ENCODE measurements around the gene SPSB3.

Gene SPSB3

GRCh38 chr16:1822801-1823200 is 40.4 kb upstream of the SPSB3 start:
- Histone ChIP-seq H3K9me3 (ENCODE audit: control insufficient read depth, low read length) (no peaks in the 10 kb centered on the region), H3K27ac (ENCODE audit: low read depth, low read length, severe bottlenecking) (no peak overlapping the region), H3K4me1 (ENCODE audit: control insufficient read depth, insufficient read depth, low read length, poor library complexity, severe bottlenecking) (no peaks in the 10 kb centered on the region), H3K4me3 (ENCODE audit: extremely low read depth, insufficient read depth, low read length, poor library complexity, severe bottlenecking) (no peak overlapping the region), H3K36me3 (ENCODE audit: control insufficient read depth, insufficient read depth, low read length) (peaks cover 23% of the 10 kb centered on the region)
- WGBS, 2 experiments (ENCODE audit: insufficient coverage in 2 of 2) = 93 to 99% methylated on average over 13 to 14 of the region's 16 CpGs

- H3K4me1 ChIP-seq (ENCODE audit: control insufficient read depth, insufficient read depth, low read length, poor library complexity, severe bottlenecking) = no peaks in the 10 kb centered on the region
- H3K27ac ChIP-seq (ENCODE audit: low read depth, low read length, severe bottlenecking) = no peak overlapping the region
- WGBS, 2 experiments (ENCODE audit: insufficient coverage in 2 of 2) = 95 to 98% methylated on average over 19 of the region's 24 CpGs
- no peaks in the 10 kb centered on the region for H3K9me3 ChIP-seq (ENCODE audit: control insufficient read depth, low read length)
- H3K36me3 ChIP-seq (ENCODE audit: control insufficient read depth, insufficient read depth, low read length) = peaks cover 26% of the 10 kb centered on the region
- H3K4me3 ChIP-seq (ENCODE audit: extremely low read depth, insufficient read depth, low read length, poor library complexity, severe bottlenecking) = no peak overlapping the region
Observed at GRCh38 chr16:1821861-1822611, 39.7 kb upstream of the SPSB3 start.

- Histone ChIP-seq H3K4me1 (ENCODE audit: control insufficient read depth, insufficient read depth, low read length, poor library complexity, severe bottlenecking) (no peaks in the 10 kb centered on the region), H3K27ac (ENCODE audit: low read depth, low read length, severe bottlenecking) (no peak overlapping the region), H3K36me3 (ENCODE audit: control insufficient read depth, insufficient read depth, low read length) (peaks cover 35% of the 10 kb centered on the region), H3K4me3 (ENCODE audit: extremely low read depth, insufficient read depth, low read length, poor library complexity, severe bottlenecking) (no peak overlapping the region), H3K9me3 (ENCODE audit: control insufficient read depth, low read length) (no peaks in the 10 kb centered on the region)
- 93 to 97% methylated on average over 12 of the region's 12 CpGs for WGBS, 2 experiments (ENCODE audit: insufficient coverage in 2 of 2)
Observed at GRCh38 chr16:1820946-1821290, 38.5 kb upstream of the SPSB3 start.

GRCh38 chr16:1820096-1820945 is 38.0 kb upstream of the SPSB3 start:
- Histone ChIP-seq H3K4me3 (ENCODE audit: extremely low read depth, insufficient read depth, low read length, poor library complexity, severe bottlenecking) (no peak overlapping the region), H3K36me3 (ENCODE audit: control insufficient read depth, insufficient read depth, low read length) (peaks cover 35% of the 10 kb centered on the region), H3K9me3 (ENCODE audit: control insufficient read depth, low read length) (no peaks in the 10 kb centered on the region), H3K27ac (ENCODE audit: low read depth, low read length, severe bottlenecking) (no peak overlapping the region), H3K4me1 (ENCODE audit: control insufficient read depth, insufficient read depth, low read length, poor library complexity, severe bottlenecking) (no peaks in the 10 kb centered on the region)
- 90 to 94% methylated on average over 15 to 19 of the region's 25 CpGs for WGBS, 2 experiments (ENCODE audit: insufficient coverage in 2 of 2)

- 89 to 95% methylated on average over 10 to 11 of the region's 15 CpGs for WGBS, 2 experiments (ENCODE audit: insufficient coverage in 2 of 2)
- H3K36me3 ChIP-seq (ENCODE audit: control insufficient read depth, insufficient read depth, low read length) = peaks cover 35% of the 10 kb centered on the region
- no peaks in the 10 kb centered on the region for H3K9me3 ChIP-seq (ENCODE audit: control insufficient read depth, low read length)
- no peak overlapping the region for H3K4me3 ChIP-seq (ENCODE audit: extremely low read depth, insufficient read depth, low read length, poor library complexity, severe bottlenecking)
- no peak overlapping the region for H3K27ac ChIP-seq (ENCODE audit: low read depth, low read length, severe bottlenecking)
- H3K4me1 ChIP-seq (ENCODE audit: control insufficient read depth, insufficient read depth, low read length, poor library complexity, severe bottlenecking) = no peaks in the 10 kb centered on the region
Observed at GRCh38 chr16:1819611-1820010, 37.2 kb upstream of the SPSB3 start.

GRCh38 chr16:1818873-1819525 is 36.6 kb upstream of the SPSB3 start:
- Histone ChIP-seq H3K9me3 (ENCODE audit: control insufficient read depth, low read length) (no peaks in the 10 kb centered on the region), H3K27ac (ENCODE audit: low read depth, low read length, severe bottlenecking) (no peak overlapping the region), H3K4me1 (ENCODE audit: control insufficient read depth, insufficient read depth, low read length, poor library complexity, severe bottlenecking) (no peaks in the 10 kb centered on the region), H3K36me3 (ENCODE audit: control insufficient read depth, insufficient read depth, low read length) (peaks cover 39% of the 10 kb centered on the region), H3K4me3 (ENCODE audit: extremely low read depth, insufficient read depth, low read length, poor library complexity, severe bottlenecking) (no peak overlapping the region)
- 97% methylated on average over 28 to 34 of the region's 35 CpGs for WGBS, 2 experiments (ENCODE audit: insufficient coverage in 2 of 2)

- Histone ChIP-seq H3K36me3 (ENCODE audit: control insufficient read depth, insufficient read depth, low read length) (peaks cover 44% of the 10 kb centered on the region), H3K4me3 (ENCODE audit: extremely low read depth, insufficient read depth, low read length, poor library complexity, severe bottlenecking) (no peak overlapping the region), H3K27ac (ENCODE audit: low read depth, low read length, severe bottlenecking) (no peak overlapping the region), H3K4me1 (ENCODE audit: control insufficient read depth, insufficient read depth, low read length, poor library complexity, severe bottlenecking) (no peaks in the 10 kb centered on the region), H3K9me3 (ENCODE audit: control insufficient read depth, low read length) (no peaks in the 10 kb centered on the region)
- whole genome bisulfite sequencing, 2 experiments (ENCODE audit: insufficient coverage in 2 of 2) = 95% methylated on average over 21 to 27 of the region's 27 CpGs
Observed at GRCh38 chr16:1818204-1818872, 36.0 kb upstream of the SPSB3 start.

- H3K27ac ChIP-seq (ENCODE audit: low read depth, low read length, severe bottlenecking) = no peak overlapping the region
- no peaks in the 10 kb centered on the region for H3K4me1 ChIP-seq (ENCODE audit: control insufficient read depth, insufficient read depth, low read length, poor library complexity, severe bottlenecking)
- no peak overlapping the region for H3K4me3 ChIP-seq (ENCODE audit: extremely low read depth, insufficient read depth, low read length, poor library complexity, severe bottlenecking)
- no peaks in the 10 kb centered on the region for H3K9me3 ChIP-seq (ENCODE audit: control insufficient read depth, low read length)
- peaks cover 41% of the 10 kb centered on the region for H3K36me3 ChIP-seq (ENCODE audit: control insufficient read depth, insufficient read depth, low read length)
- 90 to 97% methylated on average over 15 to 17 of the region's 17 CpGs for WGBS, 2 experiments (ENCODE audit: insufficient coverage in 2 of 2)
Observed at GRCh38 chr16:1817716-1818115, 35.3 kb upstream of the SPSB3 start.

- H3K27ac ChIP-seq (ENCODE audit: low read depth, low read length, severe bottlenecking) = no peak overlapping the region
- no peak overlapping the region for H3K4me3 ChIP-seq (ENCODE audit: extremely low read depth, insufficient read depth, low read length, poor library complexity, severe bottlenecking)
- no peaks in the 10 kb centered on the region for H3K9me3 ChIP-seq (ENCODE audit: control insufficient read depth, low read length)
- WGBS, 2 experiments (ENCODE audit: insufficient coverage in 2 of 2) = 87 to 99% methylated on average over 4 to 8 of the region's 9 CpGs
- H3K4me1 ChIP-seq (ENCODE audit: control insufficient read depth, insufficient read depth, low read length, poor library complexity, severe bottlenecking) = no peaks in the 10 kb centered on the region
- peaks cover 37% of the 10 kb centered on the region for H3K36me3 ChIP-seq (ENCODE audit: control insufficient read depth, insufficient read depth, low read length)
Observed at GRCh38 chr16:1817276-1817589, 34.9 kb upstream of the SPSB3 start.

- Histone ChIP-seq H3K9me3 (ENCODE audit: control insufficient read depth, low read length) (no peaks in the 10 kb centered on the region), H3K36me3 (ENCODE audit: control insufficient read depth, insufficient read depth, low read length) (peaks cover 34% of the 10 kb centered on the region), H3K4me1 (ENCODE audit: control insufficient read depth, insufficient read depth, low read length, poor library complexity, severe bottlenecking) (no peaks in the 10 kb centered on the region), H3K4me3 (ENCODE audit: extremely low read depth, insufficient read depth, low read length, poor library complexity, severe bottlenecking) (no peak overlapping the region), H3K27ac (ENCODE audit: low read depth, low read length, severe bottlenecking) (no peak overlapping the region)
- 96% methylated on average over 30 to 39 of the region's 40 CpGs for WGBS, 2 experiments (ENCODE audit: insufficient coverage in 2 of 2)
Observed at GRCh38 chr16:1816396-1817275, 34.3 kb upstream of the SPSB3 start.
